GM18858 (cell line): ENCODE results near the gene EFCAB12.

Source experiments
- ATAC-seq: cut with Tn5 transposase; IDR thresholded peaks from one replicate; pipeline ENCODE4 v1.9.1; 2021; ENCODE audit not compliant: unreplicated experiment

The EFCAB12 gene

GRCh38 chr3:129446926-129447325, 18.5 kb upstream of the EFCAB12 start:
- ATAC-seq = no peak

DNA sequence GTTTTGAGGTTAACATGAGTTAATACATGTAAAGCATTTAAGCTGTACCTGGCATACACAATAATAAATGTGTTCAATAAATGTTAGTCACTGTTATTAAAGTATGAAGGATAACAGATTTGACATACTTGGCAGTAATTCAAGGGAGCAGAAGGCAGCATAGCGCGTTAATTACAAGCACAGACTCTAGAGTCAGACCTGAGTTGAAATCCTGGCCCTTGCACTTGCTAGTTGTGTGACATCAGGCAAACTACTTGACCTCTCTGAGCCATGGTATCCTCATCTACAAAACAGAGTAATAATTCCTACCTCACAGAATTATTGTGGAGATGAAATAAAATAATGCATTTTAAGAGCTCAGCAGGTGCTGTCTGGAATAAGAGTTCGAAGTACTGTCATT, 17.0 kb upstream of the EFCAB12 start:
- no peak for ATAC-seq

DNA sequence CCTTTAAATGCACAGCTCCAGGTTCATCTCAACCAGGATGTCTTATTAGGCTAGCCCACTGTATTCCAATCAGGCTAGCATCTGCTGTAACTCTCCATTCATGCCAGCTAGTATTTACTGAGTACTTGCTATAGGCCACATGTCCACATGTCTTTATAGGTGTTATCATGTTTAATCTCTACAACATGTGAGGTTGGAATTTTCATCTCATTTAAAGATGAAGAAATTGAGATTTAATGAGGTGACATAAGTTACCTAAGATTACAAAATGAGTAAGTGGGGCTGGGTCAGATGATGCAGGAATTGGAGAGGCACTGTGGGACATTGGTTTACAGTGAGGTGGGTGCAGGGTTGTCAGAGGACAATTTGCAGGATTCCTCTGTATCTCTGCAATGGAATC, 14.5 kb upstream of the EFCAB12 start:
- no peak for ATAC-seq

DNA sequence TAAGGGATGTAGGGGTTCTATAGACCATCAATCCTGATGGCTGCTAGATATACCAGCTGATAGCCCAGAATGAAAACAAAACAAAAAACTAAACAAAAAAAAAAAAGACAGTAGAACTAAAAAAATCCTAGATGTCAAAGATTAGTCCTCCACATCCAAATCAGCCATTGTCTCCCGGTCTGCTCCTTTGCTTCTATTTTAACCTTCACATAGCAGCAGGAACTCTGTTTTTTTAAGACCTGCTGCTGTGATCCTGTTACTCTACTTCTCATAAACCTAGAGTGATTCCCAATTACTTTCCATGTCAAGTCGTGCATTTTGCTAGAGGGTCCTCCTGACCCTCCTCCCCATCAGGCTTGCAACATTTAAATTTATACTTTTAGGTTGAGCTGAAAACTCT, 14.1 kb upstream of the EFCAB12 start:
- ATAC-seq = no peak

DNA sequence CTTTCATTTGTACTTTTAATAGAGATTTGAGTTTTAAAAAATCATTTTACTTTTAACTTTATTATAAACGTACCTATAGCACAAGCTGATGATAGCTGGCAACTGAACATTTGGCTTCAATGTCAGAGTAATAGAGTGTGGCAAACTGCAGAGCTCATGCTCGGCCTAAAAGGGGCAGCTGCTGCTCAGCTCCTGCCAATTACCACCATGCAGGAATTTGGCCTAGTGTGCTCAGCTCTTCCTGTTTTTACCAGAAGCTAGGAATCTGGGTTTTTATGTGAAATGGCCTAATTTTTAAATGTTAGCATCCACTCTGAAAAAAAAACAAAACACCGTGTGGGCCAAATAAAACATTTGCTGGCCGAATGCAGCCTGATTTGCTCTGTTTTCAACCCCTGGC, 13.3 kb upstream of the EFCAB12 start:
- no peak for ATAC-seq

DNA sequence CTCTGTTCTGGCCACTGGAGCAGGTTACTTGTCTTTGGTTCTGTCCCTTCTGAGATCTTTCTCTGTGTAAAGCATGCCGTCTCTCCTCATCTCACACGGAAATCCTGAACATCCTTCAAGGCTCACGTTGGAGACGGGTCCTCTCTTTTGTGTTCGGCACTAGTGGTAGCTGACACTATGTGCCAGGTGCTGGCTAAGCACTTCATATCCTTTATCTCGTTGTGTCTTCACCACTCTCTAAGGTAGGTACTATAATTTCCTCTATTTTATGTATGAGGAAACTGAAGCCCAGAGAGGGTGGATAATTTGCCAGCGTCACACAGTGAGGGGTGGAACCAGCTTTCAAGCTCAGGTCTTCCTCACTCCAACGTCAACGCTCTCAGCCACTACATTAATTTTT, 12.8 kb upstream of the EFCAB12 start:
- ATAC-seq = no peak

DNA sequence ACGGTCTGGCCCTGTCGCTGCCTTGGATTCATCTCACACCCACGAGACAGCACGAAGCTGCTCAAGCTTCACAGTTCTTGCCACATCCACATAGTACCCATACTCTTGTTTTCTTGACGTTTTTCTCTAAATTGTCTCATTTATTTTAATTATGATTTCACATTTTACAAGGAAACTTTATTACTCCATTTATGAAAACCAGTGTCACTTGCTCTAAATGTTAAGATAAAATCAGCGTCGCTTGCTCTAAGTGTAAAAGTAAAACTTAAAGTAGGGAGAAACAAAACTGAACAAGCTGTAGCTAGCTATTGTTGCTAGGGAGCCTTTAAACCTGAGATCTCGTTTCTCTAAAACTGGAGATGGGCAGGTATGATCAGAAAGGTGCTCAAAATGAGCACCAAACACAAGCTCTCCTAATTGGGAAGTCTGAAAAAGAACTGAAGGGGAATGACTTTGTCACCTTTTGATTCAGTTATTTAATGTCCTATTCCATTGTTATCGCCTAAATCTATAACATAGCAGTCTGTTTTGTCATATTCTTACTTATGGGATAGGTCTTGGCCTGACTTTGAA, 12.3 kb upstream of the EFCAB12 start:
- ATAC-seq = no peak

GRCh38 chr3:129439817-129440617, 11.6 kb upstream of the EFCAB12 start, which contains the start of the genes IFT122 and MBD4:
IFT122 (plus strand) TSS chr3:129440224; CDS start chr3:129440331, 107 bp downstream.
MBD4 (minus strand) TSS chr3:129439948; CDS start chr3:129439833, 115 bp downstream.
- peak; percentile 79 for ATAC-seq

DNA sequence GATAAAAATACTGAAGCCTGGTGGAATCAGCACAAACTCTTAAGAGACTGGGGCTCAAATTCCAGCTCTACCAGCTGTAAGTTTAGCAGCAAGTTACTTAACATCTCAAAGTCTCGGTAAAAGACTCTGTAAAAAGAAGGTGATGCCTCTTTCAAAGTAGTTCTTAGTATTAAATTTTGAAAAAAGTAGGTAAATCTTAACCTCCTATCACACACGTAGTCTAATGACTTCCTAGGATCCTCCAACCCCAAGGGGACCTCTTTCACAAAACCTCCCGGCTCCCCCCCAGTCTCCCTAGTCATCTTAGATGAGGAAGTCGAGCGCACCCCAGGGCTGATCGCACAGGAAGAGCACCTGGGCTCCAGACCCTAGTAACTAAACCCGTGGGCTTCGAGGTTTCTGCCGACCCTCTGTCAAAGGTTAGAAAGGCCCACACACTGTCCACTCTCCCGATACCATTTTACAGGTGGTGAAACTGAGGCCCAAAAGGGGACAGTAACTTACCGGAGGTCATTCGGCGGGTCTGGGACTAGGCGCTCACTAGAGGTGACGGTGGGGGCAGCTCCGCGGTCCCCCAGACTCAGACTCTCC, 10.9 kb upstream of the EFCAB12 start:
- no peak for ATAC-seq

DNA sequence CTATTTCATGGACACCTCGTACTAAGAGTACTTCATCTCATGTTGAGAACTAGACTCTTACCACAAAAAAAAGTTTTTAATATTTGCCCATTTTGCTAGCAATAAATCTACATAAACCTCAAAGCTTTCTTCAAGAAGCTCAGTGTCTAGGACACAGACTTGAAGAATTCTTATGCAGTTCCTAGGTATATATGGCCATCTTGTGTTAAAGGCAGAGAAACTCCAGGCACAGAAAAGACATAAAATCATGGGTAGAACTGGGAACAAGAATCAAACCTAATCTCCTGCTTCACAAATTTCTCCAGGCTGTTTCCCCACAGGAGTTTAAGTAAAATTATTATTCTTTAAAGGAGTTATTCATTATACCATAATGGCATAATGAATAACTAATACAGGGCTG, 6.9 kb upstream of the EFCAB12 start:
- ATAC-seq = no peak

DNA sequence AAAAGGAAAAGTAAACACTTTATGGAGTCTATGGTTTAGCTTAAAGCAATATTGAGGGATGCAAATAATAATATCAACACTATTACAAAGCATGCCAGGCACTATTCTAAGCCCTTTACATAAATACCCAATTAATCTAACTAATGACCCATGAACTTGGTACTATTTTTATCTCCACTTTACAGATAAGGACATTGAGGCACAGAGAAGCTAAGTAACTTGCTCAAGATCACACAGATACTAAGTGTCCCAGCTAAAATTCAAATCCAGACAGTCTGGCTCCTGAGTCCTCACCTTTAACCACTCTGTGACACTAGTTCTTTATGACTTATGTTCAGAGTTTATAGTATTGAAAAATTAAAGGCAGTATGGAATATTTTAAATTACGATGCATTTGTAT, 5.7 kb upstream of the EFCAB12 start:
- no peak for ATAC-seq

GRCh38 chr3:129433565-129433964, 5.1 kb upstream of the EFCAB12 start:
- ATAC-seq = no peak

GRCh38 chr3:129432671-129433070, 4.2 kb upstream of the EFCAB12 start:
- ATAC-seq = no peak

DNA sequence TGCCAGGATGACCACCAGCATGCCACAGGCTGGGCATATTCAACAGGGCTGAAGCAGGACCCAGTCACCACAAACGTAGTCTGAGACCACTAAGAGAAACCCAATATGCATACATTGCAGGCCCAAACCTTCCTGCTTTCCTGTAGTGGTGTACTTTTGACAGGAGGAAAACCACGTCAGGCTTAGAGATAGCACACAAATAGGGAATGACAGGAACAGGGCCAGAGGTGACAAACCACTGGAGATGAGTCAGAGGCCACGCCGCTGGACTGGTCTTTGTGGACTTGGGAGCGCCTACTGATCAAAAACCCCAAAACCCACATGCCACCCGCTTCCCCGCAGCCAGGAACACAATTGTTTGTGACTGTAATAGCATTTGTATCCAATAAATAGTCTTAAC, 3.6 kb upstream of the EFCAB12 start:
- ATAC-seq = no peak

DNA sequence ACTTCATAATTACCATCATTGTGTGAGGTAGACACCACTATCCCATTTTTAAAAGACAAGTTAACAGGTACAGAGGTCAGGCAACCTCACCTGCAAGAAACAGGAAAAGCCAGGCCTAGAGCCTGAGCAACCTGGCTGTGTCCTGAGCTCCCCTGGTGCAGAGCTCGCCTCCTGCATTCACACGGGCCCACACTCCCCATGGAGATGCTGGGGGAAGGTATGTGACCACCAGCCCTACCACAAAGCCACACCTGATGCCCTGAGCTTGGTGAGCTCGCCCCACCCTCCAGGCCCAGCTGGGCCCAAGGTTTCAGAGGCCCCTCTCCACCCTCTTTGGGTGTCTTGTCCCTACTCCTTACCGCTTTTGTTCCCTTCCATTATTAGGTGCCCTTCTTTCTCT, 1.2 kb upstream of the EFCAB12 start:
- ATAC-seq = no peak

GRCh38 chr3:129429080-129429451, 630 bp upstream of the EFCAB12 start:
- ATAC-seq = no peak

DNA sequence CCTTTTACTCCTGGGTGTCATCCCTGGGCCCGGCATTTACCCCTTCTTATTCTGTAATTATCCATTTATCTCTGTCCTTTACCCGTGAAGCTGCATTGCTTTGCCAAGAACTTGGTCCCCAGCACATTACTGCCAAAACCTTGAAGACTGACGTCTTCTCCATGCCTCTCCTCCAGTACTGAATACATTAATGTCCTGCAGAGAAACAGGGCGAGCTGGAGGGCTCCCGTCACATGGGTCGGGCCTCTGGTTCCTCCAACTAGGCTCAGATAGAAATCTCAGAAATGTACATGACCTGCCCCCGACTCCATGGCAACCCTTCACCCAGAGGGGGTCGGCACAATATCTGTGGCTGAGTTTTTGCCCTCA, 445 bp downstream of the EFCAB12 start:
- no peak for ATAC-seq

DNA sequence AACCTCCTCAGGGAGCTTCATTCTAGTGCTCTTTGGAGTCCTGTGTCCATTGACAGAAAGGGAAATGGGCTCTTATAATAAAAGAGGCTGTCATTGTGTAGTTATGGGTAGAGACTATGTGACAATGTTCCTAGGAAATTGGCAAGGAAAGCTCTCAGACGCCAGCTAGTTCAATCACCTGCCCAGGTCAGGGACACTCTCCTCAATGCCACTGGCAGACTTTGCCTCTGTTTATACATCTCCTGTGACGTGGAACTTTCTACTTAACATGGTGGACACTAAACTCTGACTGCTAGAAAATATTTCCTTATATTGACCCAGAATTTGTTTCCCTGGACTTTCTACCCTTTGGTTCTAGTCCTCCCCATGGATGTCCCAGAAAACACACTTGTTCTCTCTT, 2.8 kb downstream of the EFCAB12 start:
- ATAC-seq = no peak

- no peak for ATAC-seq
These were observed 3.2 kb downstream of the EFCAB12 start for GRCh38 chr3:129425213-129425612.

DNA sequence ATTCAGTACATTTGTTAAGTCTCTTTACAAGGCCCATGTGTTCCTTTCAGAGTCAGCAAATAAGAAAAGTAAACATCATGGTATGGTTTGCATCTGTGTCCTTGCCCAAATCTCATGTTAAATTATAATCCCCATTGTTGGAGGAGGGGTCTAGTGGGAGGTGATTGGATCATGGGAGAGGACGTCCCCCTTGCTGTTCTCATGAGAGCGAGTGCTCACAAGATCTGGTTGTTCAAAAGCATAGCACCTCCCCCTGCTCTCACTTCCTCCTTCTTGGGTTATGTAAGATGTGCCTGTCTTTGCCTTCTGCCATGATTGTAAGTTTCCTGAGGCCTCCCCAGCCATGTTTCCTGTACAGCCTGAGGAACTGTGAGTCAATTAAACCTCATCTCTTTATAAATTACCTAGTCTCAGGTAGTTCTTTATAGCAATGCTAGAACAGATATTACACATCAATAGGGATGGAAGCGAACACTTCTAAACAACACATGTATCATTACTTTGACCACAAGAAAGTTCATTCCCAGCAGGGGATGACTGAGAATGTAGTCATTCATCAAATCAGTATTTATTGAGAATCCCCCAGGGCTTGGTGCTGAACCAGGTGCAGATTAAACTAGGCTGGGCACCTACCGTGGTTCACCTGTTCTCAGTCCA, 4.1 kb downstream of the EFCAB12 start:
- ATAC-seq = peak; percentile 57

DNA sequence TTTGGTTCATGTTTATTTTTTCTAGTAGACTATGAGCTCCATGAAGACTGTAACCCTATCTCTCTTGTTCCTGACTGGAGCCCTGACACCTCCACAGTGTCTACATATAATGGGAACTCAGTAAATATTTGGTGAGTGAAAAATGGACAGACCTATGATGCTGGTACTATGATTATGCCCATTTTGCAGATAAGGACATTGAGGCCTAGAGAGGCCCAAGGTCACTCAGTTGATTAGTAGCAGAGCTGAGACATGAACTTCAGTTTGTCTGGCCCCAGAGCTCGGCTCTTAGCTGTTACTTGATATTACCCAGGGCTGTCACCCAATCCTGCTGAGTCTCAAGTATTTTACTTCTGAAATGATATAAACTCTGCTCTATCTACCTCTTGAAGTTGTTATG, 5.5 kb downstream of the EFCAB12 start:
- no peak for ATAC-seq
